Left cardiac atrium (tissue), 4 donors: ENCODE measurements around the gene TMCC3. TPM values are rescaled to one million over a fixed set of nuclear protein-coding genes. Genes with fewer than 3 reads are reported as not detected.
"Not testable (repeated sequence)": the region's sequence is repeated elsewhere in the genome, so short reads cannot be mapped to it uniquely, and the experiment has no call there.

Experiments used
- ATAC-seq, 2 donors: fragments of 200-7000 bp; cut with Tn5 transposase; one replicate each; pipeline ENCODE4 v1.9.1; 2020; ENCODE audit warnings: mild to moderate bottlenecking in 2 of 2, moderate library complexity in 2 of 2
- DNase-seq: peaks from one replicate; pipeline ENCODE4 v3.0.0-alpha.2; 2020
- intact Hi-C, 2 donors: fragments of 100-400 bp; cut with DNase I; formaldehyde crosslinking; loops; one replicate each; pipeline versions ENCODE4 v1.14.1 to v1.15.1; 2022 to 2023
- total RNA-seq, 2 donors: library from RNA; stranded (reverse); fragmentation: NEBNext Ultra II Directional; extraction: Animal tissue kit (Norgen Biotek cat#: 25700); gene quantifications; one replicate each; pipeline ENCODE4 v1.2.1, GENCODE V29; 2021
- donor health status: DM: no; HTN: yes; CAD: no.
- donor health status: DM: no; HTN: yes; CAD: no; lungs with severe emphysema.
- donor health status: DM: yes; HTN: yes; CAD: no.
- donor health status: Dilated cardiomyopathy.

TMCC3 gene
- total RNA-seq, 2 donors from 2014 or later = 4.9 to 5.7 TPM

DNA sequence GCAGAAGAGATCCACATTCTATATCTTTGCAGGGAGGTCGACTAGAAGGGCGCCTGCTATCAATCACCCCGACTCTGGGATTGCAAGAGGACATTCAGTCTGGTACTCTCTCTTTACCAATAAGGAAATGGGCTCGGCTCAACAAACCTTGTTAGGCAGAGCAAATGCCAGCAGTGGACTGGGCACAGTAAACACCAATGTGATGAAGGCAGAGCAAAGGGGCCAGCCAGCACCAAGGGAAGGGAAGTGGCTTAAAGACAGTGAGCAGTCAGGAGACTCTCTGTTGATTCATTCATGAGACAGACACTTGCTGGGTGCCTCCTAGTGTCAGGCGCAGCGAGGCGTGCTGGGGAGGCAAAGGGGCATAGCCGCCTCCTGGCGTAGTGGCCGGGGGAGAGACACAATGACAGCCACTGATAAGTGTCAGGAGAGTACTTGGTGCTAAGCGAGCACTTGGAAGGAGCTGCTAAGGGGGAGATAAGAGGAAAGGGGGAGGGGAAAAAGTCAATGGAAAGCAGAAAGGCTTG, 34.1 kb downstream of the TMCC3 start:
- DNase-seq = peak; percentile 30
- intact Hi-C loops = no loop called here
- ATAC-seq = peak; percentile 43 to 84

DNA sequence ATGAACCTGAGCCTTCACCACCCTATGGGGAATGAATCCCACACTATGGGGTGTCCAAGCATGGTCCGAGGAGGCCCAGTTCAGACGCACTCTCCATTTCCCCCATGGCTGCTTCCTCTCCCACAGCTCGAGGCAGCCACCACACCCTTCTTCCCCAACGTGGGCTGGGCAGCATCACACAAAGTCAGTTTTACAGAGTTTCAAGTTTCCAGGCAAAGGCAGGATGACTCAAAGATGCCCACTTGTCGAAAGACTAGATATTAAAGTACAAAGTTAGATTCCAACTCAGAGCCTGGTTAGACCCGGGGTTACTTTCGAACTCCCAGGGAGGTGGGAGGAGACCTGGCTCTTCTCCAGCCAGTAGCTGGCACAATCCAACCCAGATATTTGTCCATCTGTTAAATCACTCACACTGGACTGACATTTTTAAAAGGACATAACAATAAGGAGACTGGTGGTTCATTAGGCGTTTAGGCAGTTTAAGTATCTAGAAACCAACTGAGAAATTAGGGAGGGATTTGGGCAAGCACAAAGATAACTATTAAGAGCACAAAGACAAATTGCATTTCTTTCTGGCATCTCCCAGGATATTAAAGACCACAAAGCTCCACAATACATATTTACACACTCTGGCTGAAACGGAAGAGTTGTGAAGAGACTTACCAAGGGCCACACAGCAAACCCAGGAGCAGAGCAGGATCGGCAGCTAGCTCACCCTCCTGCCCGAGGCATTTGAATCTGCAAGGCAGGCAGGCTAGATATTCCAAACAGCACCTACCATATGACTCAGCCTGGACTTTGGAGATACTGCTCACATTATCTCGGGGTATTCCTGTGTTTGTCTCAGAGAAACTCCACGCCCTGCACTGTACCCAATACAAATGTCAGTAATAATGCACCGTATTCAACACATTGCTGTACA, 34.8 kb downstream of the TMCC3 start:
- ATAC-seq = peak; percentile 72 to 94
- DNase-seq = peak; percentile 58
- intact Hi-C loops = no loop called here

DNA sequence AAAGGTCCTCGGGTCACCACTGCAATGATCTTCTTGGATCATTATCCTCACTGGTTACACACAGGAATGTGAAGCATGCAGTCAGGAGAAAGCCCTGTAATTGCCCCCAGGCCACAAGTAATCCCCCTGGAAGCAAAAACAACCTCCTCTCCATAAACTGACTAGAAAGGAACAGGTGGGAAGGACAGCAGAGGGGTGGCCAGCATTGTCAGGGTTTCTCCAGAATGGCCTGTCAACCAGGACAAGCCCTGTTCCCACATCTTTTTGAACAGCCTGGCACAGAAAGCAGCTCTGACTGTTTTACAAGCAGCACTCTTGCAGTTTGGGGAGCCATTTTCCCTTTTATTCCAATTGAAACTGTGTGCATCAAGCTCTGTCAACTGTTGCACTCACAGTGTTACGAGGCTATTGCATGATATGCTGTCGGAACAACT, 36.1 kb downstream of the TMCC3 start:
- DNase-seq = no peak
- intact Hi-C loops = no loop called here
- ATAC-seq = no peak

DNA sequence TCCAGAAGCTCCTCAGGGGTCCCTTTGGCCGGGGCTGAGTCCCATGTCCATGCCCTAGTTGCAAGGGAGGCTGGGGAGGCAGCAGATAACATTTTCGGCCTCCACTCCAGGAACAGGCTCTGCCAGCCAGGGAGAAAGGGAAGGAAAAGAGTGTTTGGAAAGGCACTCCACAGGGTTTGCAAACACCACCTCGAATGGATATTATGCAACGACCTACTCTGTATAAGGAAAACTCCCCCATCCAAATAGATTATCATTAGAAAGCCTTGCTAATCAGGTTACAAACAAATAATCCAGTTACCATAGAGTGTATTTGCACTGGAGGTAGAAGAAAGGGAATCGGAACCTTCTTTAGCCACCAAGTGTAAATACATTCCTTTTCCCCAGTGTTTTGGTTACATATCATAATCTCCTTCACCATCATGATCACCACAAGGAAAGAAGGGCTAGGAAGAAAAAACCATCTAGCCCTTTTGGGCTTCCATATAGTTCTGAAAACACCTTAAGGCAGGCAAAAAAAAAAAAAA, 40.4 kb downstream of the TMCC3 start:
- no peak for DNase-seq
- intact Hi-C loops = no loop called here
- no peak for ATAC-seq

DNA sequence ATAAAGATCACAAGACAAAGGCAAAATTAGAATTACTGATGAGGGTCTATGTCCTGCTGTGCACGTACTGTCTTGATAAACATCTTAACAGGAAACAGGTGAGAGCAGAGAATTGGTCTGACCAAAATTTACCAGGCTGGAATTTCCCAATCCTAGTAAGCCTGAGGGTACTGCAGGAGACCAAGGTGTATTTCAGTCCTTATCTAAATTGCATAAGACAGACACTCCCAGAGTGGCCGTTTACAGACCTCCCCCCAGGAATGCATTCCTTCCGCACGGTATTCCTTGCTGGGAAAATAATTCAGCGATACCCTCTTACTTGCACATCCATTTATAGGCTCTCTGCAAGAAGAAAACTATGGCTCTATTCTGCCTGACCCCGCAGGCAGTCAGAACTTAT, 43.5 kb downstream of the TMCC3 start:
- ATAC-seq, intact Hi-C loops, DNase-seq: not testable (repeated sequence)

DNA sequence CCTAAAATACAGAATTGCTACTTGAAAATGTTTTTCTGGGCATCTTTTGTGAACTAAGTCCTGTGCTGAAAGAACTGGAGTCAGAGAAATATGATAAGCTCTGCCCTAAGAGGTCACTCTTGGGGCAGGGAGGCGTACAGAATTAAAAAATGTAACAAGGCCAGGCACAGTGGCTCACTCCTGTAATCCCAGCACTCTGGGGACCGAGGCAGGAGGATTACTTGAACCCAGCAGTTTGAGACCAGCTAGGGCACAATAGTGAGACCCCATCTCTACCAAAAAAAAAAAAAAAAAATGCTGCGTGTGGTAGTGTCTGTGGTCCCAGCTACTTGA, 46.0 kb downstream of the TMCC3 start:
- intact Hi-C loops = no loop called here
- ATAC-seq = no peak

DNA sequence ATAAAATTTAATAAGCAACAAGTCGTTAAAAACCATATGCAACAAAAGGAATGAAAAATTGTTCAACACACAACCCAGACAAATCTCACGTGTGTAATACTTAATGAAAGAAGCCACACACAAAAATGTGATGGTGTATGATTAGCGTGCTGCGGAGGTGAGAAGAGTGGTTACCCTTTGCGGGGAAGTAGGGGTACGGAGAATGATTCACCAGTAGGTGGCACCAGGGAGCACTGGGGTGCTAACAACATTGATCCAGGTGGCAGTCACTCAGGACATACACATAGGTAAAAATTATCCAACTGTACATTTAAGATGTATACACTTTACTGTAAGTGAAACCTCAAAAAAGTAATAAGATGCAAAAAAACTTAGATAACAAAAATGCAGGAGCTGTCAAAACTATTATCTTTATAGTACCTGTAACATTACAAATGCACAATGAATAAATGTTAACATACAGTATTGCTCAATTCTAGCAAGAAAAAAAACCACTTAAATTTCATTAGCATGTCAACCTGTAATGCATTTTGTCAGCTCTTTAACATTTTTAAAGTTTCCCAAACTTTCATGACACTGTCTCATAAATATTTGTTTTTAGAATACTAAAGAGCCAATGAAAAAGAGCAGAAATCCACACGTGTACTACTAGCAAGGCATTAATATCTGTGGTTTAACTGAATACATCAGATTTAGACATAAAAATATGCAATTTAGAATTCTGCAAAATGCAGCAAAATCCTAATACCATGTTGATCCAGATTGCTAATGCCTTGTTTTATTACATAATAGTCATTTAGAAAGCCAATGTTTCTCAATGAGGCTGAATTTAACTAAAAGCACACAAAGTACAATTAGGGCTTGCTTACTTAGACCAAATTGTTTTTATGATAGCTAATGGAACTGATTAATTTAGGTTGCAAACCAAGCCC, 46.7 kb downstream of the TMCC3 start:
- intact Hi-C loops = no loop called here
- no peak for DNase-seq
- no peak for ATAC-seq

More for the DNA sequence above, 46.0 kb downstream of the TMCC3 start:
- no peak for DNase-seq

DNA sequence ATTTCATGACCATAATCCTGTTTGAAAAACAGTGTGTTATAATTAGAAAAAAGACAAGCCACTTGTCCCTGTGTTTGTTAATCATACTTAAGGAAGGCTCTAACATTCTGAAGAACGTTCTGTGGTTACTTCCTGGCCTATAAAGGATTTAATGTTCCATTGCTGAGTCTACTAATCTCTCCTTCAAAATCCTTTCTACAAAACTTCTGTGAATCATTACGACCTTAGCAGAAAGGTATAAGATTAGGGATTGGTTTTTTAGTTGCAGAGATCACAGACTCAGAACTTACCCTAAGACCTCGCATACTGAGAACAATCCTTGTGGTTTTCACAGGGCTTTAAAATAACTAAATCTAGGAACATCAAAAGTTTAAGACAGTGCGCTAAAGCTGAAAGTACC, 48.3 kb downstream of the TMCC3 start:
- DNase-seq = no peak
- intact Hi-C loops = no loop called here
- ATAC-seq = no peak

DNA sequence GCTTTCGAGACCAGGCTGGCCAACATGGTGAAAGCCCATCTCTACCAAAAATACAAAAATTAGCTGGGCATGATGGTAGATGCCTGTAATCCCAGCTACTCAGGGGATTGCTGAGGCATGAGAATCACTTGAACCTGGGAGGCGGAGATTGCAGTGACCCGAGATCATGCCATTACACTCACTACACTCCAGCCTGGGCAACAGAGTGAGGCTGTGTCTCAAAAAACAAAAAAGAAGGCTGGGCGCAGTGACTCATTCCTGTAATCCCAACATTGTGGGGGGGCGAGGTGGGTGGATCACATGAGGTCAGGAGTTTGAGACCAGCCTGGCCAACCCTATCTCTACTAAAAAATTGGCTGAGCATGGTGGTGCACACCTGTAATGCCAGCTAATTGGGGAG, 49.0 kb downstream of the TMCC3 start:
- DNase-seq, ATAC-seq, intact Hi-C loops: not testable (repeated sequence)

DNA sequence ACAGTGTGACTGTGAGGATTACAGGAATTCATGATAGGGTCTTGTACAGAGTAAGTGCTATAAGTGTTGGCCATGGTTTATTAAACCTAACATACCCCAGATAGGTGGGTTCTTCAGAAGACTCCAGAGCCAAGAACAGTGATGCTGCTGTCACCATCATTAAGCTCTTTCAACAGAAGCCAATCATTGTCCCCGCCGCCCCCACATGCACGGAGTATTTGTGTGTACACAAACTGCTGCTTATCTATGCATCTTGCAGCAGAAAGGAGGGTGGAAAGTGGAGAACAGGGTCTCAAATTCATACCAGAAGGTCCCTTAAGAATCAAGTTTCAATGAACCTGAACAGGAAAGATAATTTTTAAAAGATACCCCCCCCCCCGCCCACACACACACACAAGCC, 51.2 kb downstream of the TMCC3 start:
- DNase-seq = no peak
- intact Hi-C loops = no loop called here
- no peak for ATAC-seq

DNA sequence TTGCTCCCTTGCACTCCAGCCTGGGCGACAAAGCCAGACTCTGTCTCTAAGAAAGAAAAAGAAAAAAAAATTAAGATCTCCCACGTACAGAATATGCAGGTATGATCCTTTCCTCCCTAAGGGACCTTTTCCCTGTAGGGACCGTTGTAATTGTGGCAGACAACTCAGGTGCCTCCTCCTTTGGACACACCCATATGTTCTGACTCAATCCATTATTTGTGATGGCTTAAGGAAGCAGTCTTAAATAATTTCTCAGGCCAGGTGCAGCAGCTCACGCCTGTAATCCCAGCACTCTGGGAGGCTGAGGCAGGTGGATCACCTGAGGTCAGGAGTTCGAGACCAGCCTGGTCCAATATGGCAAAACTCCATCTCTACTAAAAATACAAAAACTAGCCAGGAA, 53.1 kb downstream of the TMCC3 start:
- ATAC-seq (no peak), DNase-seq (no peak)
- intact Hi-C loops = no loop called here

DNA sequence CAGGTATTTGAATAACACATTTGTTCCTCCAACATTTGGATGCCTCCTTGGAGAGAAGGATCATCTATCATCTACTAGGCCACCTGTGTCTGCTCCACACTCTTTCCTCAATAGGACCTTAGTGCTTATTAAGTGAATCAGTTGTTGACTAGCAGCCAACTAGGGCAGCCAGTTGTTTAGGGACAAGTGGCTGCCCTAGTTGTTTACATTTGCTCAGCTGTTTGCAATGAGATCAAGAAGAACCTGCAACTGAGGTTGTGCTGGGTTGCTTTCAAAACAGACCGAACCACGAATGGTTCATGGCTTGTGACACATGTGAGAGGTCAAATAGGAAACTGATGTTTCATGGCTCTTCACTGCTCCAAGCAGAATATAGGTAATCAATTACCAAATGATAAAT, 53.8 kb downstream of the TMCC3 start:
- DNase-seq (no peak), ATAC-seq (no peak)
- intact Hi-C loops = no loop called here

DNA sequence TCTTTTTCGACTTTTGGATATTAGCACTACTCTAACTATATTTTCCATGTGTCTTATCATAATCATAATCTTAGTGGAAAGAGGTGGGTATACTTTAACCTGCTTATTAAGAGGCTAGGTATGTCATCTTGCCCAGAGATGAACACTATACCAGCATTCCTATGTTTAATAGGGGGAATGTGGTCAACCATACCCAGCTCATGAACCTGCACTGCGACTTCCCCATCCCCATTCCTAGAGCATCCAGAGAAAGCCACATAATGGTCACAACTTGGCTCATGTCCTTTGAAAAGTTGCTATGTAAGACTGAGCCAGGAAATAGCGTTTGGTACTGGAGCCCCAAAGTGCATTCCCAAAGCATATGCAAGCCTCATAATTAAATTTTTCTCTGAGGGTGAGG, 55.2 kb downstream of the TMCC3 start:
- DNase-seq (no peak), ATAC-seq (no peak)
- intact Hi-C loops = no loop called here

DNA sequence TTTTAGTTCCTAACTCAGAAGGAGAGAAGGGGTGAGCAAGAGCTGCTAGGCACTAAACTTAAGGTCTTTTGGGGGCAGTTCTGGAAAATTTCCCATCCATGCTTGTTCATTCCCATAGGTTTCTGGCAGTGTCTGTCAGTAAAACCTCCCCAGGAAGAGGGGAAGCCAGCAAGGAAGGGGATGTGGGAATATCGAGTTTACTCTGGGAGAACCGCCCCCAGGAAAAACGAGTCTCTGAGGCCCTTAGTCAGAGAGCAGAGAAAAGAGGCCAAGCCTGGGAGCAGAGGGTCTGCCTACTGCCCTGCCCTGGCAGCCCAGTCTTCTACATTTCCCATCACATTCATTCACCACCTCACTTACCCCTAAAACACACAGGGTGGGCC, 55.9 kb downstream of the TMCC3 start:
- DNase-seq (no peak), ATAC-seq (no peak)
- intact Hi-C loops = no loop called here

DNA sequence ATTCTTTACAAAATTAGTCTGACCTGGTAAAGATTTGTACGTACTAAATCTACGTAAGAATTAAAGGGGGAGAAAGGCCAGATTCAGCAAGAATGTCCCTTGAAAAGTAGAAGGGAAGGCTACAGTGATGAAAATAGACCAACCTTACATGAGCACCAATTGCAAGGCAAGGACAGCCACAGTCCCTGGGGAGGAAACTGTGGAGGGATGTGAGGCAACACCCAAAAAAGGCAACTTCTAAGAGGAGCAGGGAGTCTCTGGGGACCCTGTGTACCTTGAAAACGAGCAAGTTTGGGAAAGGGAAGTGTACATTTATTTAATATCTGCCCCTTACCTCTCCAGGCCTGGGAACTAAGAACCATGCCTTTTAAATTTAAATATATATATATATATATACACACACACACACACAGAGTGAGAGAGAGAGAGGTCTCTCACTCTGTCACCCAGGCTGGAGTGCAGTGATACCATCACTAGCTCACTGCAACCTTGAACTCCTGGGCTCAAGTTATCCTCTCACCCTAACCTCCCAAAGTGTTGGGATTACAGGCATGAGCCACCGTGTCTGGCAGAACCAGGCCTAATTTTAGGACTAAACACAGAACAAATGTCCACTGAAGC, 56.4 kb downstream of the TMCC3 start:
- no peak for ATAC-seq
- no peak for DNase-seq
- intact Hi-C loops = no loop called here

DNA sequence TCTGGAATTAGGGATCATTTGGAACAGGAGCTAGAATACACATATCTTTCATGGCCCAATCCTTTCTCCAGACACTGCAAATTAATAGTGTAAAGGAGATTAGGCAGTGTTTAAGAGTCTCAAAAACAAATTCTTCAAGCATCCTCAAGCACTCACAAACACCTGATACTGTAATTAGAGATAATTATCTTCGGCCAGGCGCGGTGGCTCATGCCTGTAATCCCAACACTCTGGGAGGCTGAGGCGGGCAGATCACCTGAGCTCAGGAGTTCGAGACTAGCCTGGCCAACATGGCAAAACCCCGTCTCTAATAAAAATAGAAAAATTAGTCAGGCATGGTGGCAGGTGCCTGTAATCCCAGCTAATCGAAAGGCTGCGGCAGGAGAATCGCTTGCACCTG, 57.6 kb downstream of the TMCC3 start:
- DNase-seq, ATAC-seq, intact Hi-C loops: not testable (repeated sequence)

DNA sequence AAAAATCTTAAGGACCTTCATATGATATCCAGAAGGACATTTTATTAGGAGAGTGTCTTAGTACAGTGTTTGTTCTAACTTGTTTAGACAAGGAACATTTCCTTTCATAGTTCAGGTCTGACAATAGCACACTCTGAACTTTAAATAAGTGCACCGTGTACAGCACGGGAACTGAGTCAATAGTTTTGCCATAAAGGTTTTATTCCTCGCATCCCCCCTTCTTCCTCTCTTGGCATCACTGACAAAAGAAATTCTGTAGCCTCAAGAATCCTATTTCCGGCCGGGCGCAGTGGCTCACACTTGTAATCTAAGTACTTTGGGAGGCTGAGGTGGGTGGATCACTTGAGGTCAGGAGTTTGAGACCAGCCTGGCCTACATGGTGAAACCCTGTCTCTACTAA, 58.3 kb downstream of the TMCC3 start:
- no peak for ATAC-seq
- intact Hi-C loops = no loop called here

DNA sequence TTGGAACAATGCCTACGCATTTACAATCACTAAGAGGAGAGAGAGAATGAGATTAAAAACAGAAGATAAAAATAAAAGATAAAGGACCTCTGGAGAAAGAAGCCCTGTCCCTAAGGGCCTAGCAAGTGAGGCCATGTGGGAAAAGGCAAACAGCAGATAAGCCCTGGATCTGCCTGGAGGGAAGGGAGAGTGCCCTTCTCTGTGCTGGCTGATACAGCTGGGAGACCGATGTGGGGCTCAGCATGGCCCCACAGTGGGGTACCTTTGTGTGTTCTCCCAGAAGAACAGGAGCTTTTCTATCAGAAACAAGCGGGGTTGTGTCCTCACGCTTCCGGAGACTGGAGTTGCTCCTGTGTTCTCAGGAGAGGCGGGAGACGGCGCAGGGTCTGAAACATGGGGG, 59.9 kb downstream of the TMCC3 start:
- no peak for DNase-seq
- intact Hi-C loops = no loop called here
- no peak for ATAC-seq

More for the DNA sequence above, 58.3 kb downstream of the TMCC3 start:
- DNase-seq = no peak

DNA sequence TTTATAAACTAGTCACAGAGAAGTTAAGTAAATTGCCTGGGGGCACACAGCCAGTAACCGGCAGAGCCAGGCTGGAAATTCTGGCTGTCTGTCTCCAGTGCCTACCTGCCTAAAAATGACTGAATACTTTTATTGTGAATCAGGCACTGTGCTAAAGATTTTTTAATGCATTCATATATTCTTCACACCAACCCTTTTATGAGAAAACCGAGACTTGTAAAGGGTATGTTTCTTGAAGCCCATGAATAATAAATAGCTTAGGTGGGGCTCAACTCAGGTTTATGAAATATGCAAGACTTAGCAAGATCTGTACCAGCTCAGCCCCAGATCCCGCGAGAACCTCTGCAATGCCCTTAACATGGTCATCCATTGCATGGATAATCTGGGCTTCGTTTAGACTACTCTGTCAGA, 60.8 kb downstream of the TMCC3 start:
- intact Hi-C loops = no loop called here
- no peak for ATAC-seq
- no peak for DNase-seq
